ENCODE data around the gene KCNQ1.

The KCNQ1 gene

DNA sequence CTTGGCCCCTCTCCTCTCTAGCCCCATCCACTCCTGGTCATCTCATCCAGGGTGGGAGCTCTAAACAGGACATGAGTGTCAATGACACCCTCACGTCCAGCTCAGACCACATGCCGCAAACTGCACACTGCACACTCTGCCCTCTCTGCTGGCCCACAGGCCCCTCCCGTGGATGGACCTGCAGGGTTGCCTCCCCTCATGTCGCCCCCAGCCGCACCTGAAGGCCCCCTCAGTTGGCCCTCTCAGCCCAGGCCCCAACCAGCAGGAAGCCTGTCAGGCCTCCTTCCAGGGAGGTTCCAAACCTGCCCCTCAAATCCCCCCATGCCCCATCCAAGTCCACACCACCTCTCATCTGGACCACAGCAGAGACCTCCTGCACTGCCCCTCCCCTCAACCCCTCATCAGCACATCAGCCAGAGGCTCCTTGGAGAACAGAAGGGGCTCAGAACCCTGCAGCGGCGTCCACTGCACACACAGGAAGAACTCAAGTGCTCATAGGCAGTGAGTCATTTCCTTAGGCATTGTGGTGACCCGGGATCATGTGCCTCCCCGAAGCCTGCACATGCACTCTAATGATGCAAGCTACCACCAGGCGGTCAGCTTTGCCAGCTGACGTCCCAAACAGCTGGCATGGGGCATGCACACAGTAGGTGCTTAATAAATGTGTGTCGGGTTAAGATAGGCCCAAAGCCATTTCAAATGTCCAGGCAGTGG lies 453.7 kb downstream of the KCNQ1 start:
- DNase-seq = no peak

Measured in KG1 (cell line).